ENCODE data around the gene MADCAM1.
"Not testable (repeated sequence)": the region's sequence is repeated elsewhere in the genome, so short reads cannot be mapped to it uniquely, and the experiment has no call there.

Gene MADCAM1

GRCh38 chr19:496112-496665, at the start of gene MADCAM1:
Gene MADCAM1, plus strand, starts transcription at chr19:496486. Its CDS starts 14 bp downstream, at chr19:496500.
- DNase-seq = no peak

GRCh38 chr19:447064-447426, 49.2 kb upstream of the MADCAM1 start:
- DNase-seq = no peak

- no peak for DNase-seq
Measured at GRCh38 chr19:447816-448560, 48.3 kb upstream of the MADCAM1 start.

- DNase-seq = no peak
Measured at GRCh38 chr19:449916-450315, 46.4 kb upstream of the MADCAM1 start.

- not testable (repeated sequence) for DNase-seq
Measured at GRCh38 chr19:450912-451481, 45.3 kb upstream of the MADCAM1 start.

- DNase-seq = no peak
Measured at GRCh38 chr19:452829-453228, 43.5 kb upstream of the MADCAM1 start.

- no peak for DNase-seq
Measured at GRCh38 chr19:453606-454005, 42.7 kb upstream of the MADCAM1 start.

GRCh38 chr19:455031-455705, 41.1 kb upstream of the MADCAM1 start:
- no peak for DNase-seq

GRCh38 chr19:455851-456546, 40.3 kb upstream of the MADCAM1 start:
- DNase-seq = no peak

GRCh38 chr19:456547-457110, 39.7 kb upstream of the MADCAM1 start:
- no peak for DNase-seq

- no peak for DNase-seq
Measured at GRCh38 chr19:457636-458035, 38.6 kb upstream of the MADCAM1 start.

- no peak for DNase-seq
Measured at GRCh38 chr19:458091-459042, 37.9 kb upstream of the MADCAM1 start.

- peak; percentile 63 for DNase-seq
Measured at GRCh38 chr19:459724-460511, 36.4 kb upstream of the MADCAM1 start.

GRCh38 chr19:460877-461720, 35.2 kb upstream of the MADCAM1 start, which contains the start of gene SHC2:
Gene SHC2, minus strand, starts transcription at chr19:461033. Its CDS starts 37 bp downstream, at chr19:460996.
- peak; percentile 30 for DNase-seq

- peak; percentile 83 for DNase-seq
Measured at GRCh38 chr19:461721-462551, 34.4 kb upstream of the MADCAM1 start.

GRCh38 chr19:463483-464207, 32.6 kb upstream of the MADCAM1 start:
- no peak for DNase-seq

GRCh38 chr19:464208-464545, 32.1 kb upstream of the MADCAM1 start:
- no peak for DNase-seq

Measured in NCI-H1436 (cell line).